ENCODE results near the gene IL7R. TPM values are rescaled to one million over a fixed set of nuclear protein-coding genes. Genes with fewer than 3 reads are reported as not detected.
"Not testable (repeated sequence)": the region's sequence is repeated elsewhere in the genome, so short reads cannot be mapped to it uniquely, and the experiment has no call there.

Gene IL7R
- total RNA-seq, 4 donors from 2014 or later: 1.3 to 5.4 (median 3.8) TPM

DNA sequence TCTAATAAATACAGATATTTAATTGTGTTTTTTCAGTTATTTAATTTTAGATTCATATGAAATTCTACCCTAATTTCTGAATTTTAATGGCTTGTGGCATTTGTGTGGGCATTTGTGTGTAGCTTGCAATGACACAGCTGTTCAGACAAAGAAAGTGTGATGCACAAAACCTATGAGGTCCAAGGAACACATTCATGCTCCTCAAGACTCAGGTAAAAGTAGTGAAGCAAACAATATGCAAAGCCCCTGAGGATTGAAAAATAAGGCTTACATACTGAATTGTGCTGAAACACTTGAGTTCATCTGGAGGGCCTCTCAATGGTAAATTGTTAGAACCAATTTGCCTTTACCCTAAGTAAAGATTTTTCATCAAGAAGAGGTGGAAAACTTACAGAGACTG, 28.1 kb downstream of the IL7R start:
- no peak overlapping the region for H3K4me3 ChIP-seq
- H3K27me3 ChIP-seq: no peaks in the 10 kb centered on the region
- DNase-seq: no peak
- no peak overlapping the region for H3K27ac ChIP-seq
- TF ChIP-seq, protein P1, sequence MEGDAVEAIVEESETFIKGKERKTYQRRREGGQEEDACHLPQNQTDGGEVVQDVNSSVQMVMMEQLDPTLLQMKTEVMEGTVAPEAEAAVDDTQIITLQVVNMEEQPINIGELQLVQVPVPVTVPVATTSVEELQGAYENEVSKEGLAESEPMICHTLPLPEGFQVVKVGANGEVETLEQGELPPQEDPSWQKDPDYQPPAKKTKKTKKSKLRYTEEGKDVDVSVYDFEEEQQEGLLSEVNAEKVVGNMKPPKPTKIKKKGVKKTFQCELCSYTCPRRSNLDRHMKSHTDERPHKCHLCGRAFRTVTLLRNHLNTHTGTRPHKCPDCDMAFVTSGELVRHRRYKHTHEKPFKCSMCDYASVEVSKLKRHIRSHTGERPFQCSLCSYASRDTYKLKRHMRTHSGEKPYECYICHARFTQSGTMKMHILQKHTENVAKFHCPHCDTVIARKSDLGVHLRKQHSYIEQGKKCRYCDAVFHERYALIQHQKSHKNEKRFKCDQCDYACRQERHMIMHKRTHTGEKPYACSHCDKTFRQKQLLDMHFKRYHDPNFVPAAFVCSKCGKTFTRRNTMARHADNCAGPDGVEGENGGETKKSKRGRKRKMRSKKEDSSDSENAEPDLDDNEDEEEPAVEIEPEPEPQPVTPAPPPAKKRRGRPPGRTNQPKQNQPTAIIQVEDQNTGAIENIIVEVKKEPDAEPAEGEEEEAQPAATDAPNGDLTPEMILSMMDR (IDR thresholded peaks at IDR 0.05): no peak
- TF ChIP-seq POLR2A (IDR thresholded peaks at IDR 0.05): no peak
- intact Hi-C loops (cut with DNase I; ENCODE audit: low total_unique reads): no loop called here
- no peaks in the 10 kb centered on the region for H3K9me3 ChIP-seq
- no peaks in the 10 kb centered on the region for H3K4me1 ChIP-seq
- no peaks in the 10 kb centered on the region for H3K36me3 ChIP-seq

DNA sequence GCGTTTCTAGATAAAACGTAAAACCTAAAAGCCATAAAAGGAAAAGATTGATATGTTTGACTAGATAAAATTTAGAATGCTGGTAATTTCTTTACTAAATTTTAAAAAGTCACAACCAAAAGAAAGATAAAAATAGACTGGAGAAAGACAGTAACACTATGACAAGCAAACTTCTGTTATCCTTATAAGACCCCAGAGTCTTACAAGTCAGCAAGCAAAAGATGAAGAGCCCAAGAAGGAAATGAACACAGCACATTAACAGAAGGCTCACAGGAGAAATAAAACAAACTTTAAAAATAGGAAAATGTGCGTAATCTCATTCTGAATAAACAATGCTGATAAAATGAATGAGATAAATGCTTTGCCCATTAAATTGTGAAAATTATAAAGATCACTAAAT, 29.7 kb downstream of the IL7R start:
- TF ChIP-seq, protein P1 (IDR thresholded peaks at IDR 0.05): no peak
- TF ChIP-seq POLR2A (IDR thresholded peaks at IDR 0.05): no peak
- no peaks in the 10 kb centered on the region for H3K36me3 ChIP-seq
- no peaks in the 10 kb centered on the region for H3K9me3 ChIP-seq
- H3K27ac ChIP-seq: no peak overlapping the region
- H3K4me1 ChIP-seq: no peaks in the 10 kb centered on the region
- no peak overlapping the region for H3K4me3 ChIP-seq
- DNase-seq: no peak
- H3K27me3 ChIP-seq: no peaks in the 10 kb centered on the region
- intact Hi-C loops (cut with DNase I; ENCODE audit: low total_unique reads): no loop called here

DNA sequence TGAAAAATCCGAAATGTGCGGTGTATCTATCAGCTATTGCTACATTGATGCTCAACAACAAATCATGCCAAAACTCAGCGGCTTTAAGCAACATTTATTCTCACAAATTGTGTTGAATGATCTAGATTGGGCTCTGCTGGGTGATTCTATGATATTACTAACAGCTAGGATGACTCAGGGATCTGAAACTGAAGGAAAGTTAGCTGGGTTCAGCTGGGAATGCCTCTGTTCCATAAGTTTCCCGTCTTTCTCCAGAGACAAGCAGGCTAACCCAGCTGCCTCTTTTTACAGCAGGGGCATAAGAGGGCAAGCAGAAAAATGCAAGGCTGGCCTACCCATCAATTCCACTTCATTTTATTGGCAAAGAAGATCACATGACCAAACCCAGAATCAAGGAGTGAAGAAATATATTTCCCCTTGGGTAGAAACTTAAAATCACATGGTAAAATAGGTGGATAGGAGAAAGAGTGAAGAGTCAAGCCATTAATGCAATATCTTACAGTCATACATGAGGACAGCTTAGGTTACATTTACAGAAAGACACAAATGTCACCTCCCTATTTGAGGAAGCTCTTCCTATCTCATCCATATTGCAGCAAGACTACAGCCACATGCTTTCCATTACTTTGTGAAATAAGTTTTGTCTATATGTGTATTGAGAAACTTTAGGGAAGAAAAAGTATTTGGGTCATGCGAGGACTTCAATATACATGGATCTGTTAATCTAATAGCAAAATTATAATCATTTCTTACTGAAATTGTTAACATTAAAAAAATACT, 30.8 kb downstream of the IL7R start:
- DNase-seq: no peak
- H3K9me3 ChIP-seq: no peaks in the 10 kb centered on the region
- no peak overlapping the region for H3K4me3 ChIP-seq
- no peaks in the 10 kb centered on the region for H3K36me3 ChIP-seq
- no peaks in the 10 kb centered on the region for H3K4me1 ChIP-seq
- no peak for TF ChIP-seq POLR2A (IDR thresholded peaks at IDR 0.05)
- TF ChIP-seq, protein P1 (IDR thresholded peaks at IDR 0.05): no peak
- no peak overlapping the region for H3K27ac ChIP-seq
- no peaks in the 10 kb centered on the region for H3K27me3 ChIP-seq
- intact Hi-C loops (cut with DNase I; ENCODE audit: low total_unique reads): no loop called here

DNA sequence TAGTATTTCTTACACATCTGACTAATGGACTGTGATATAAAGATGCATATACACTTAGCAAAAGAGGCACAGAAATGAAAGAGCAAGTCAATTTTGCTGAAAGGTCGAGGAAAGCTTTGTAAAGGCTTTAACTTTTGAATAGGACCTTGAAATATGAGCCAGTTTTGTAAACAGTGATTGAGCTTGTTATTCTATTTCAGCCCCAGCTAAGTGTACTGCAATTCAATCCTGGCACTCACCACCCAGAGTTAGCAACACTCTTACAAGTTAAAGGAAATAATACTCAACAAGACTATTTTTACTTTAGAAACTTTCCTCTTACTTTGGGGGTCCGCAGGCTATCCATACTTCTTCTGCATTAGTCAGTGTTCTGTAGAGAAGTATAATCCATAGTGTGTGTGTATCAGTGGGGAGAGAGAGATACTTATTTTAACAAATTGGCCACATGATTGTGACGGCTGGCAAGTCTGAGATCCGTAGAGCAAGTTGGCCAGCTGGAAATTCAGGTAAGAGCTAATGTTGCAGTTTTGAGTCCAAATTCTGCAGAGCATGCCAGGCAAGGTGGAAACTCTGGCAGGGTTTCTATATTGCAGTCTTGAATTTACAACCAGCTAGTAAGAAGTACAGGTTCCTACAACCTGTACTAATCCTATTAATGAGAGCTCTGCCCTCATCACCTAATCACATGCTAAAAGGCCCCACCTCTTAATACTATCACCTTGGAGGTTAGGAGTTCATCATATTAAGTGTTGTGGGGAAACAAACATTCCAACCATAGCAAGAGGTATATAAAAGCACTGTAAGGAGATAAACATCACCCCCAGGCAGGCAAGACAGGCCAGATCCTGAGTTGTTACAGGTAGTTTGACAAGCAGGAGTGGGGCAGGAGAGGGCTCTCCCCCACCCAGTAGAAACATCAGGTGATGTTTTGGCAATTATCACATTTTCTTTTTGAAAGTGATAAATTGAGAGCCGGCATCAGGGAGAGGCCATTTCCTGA, 33.6 kb downstream of the IL7R start:
- TF ChIP-seq POLR2A (IDR thresholded peaks at IDR 0.05): no peak
- TF ChIP-seq, protein P1 (IDR thresholded peaks at IDR 0.05): no peak
- Histone ChIP-seq H3K27me3 (no peaks in the 10 kb centered on the region), H3K4me3 (no peak overlapping the region), H3K36me3 (no peaks in the 10 kb centered on the region), H3K27ac (no peak overlapping the region), H3K9me3 (no peaks in the 10 kb centered on the region), H3K4me1 (no peaks in the 10 kb centered on the region)
- DNase-seq: no peak
- intact Hi-C loops (cut with DNase I; ENCODE audit: low total_unique reads): no loop called here

DNA sequence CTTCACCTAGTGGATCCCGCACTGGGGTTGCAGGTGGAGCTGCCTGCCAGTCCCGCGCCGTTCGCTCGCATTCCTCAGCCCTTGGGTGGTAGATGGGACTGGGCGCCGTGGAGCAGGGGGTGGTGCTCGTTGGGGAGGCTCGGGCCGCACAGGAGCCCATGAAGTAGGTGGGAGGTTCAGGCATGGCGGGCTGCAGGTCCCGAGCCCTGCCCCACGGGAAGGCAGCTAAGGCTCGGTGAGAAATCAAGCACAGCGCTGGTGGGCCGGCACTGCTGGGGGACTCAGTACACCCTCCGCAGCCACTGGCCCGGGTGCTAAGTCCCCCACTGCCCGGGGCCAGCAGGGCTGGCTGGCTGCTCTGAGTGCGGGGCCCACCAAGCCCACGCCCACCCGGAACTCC, 36.1 kb downstream of the IL7R start:
- H3K4me3 ChIP-seq; DNase-seq; intact Hi-C loops (cut with DNase I; ENCODE audit: low total_unique reads); H3K9me3 ChIP-seq; H3K27ac ChIP-seq; H3K27me3 ChIP-seq; H3K4me1 ChIP-seq; H3K36me3 ChIP-seq: not testable (repeated sequence)
